Transverse colon (tissue), 3 donors: ENCODE results near the gene ACAN.

Experiments used
- EP300 ChIP-seq: sonication (generic); formaldehyde crosslinking; IDR thresholded peaks from one replicate; pipeline ENCODE4 v1.6.1; 2017; ENCODE audit warnings: antibody characterized with exemption, low read depth
- POLR2A ChIP-seq: fragments of 450-650 bp; IDR thresholded peaks from one replicate; pipeline ENCODE4 v1.6.1; 2016; ENCODE audit warnings: antibody characterized with exemption, mild to moderate bottlenecking, moderate library complexity
- TF ChIP-seq, protein P1 (sequence below), 5 experiments: fragments of 200-600 bp in 3 of 5; fragments of 450-650 bp in 2 of 5; sonication (generic) in 3 of 5; IDR thresholded peaks; 1 replicate in 2 of 5; 2 replicates in 3 of 5; pipeline ENCODE4 v1.5.1; 2016 to 2017; ENCODE audit warnings: antibody characterized with exemption in 5 of 5, inconsistent platforms in 3 of 5, mild to moderate bottlenecking in 2 of 5, moderate library complexity in 1 of 5

DNA sequence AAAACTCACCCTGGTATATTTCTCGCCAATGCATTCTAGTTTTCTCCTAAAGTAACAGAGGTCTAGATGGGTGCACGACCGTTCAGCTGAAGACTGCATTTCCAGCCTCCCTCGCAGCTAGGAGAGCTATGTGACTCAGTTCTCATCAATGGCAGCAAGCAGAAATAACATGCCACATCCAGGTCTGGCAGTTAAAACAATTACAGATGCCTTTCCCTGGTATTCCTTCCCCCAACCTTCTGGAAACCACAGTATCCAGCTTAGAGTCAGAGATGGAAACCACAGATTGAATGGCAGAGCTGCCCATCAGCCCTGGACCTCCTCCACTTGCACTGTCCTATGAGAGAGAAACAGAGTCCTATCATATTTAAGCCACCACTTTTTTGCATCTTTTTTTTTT is 87.3 kb downstream of the ACAN start:
- TF ChIP-seq, protein P1, sequence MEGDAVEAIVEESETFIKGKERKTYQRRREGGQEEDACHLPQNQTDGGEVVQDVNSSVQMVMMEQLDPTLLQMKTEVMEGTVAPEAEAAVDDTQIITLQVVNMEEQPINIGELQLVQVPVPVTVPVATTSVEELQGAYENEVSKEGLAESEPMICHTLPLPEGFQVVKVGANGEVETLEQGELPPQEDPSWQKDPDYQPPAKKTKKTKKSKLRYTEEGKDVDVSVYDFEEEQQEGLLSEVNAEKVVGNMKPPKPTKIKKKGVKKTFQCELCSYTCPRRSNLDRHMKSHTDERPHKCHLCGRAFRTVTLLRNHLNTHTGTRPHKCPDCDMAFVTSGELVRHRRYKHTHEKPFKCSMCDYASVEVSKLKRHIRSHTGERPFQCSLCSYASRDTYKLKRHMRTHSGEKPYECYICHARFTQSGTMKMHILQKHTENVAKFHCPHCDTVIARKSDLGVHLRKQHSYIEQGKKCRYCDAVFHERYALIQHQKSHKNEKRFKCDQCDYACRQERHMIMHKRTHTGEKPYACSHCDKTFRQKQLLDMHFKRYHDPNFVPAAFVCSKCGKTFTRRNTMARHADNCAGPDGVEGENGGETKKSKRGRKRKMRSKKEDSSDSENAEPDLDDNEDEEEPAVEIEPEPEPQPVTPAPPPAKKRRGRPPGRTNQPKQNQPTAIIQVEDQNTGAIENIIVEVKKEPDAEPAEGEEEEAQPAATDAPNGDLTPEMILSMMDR (IDR thresholded peaks at IDR 0.05): no peak
- TF ChIP-seq POLR2A: no peak
- TF ChIP-seq EP300: no peak
